HG02642 (cell line): ENCODE measurements around the gene BCAS1.

Source experiments
- ATAC-seq: cut with Tn5 transposase; IDR thresholded peaks from one replicate; pipeline ENCODE4 v1.9.1; 2021; ENCODE audit warnings: mild to moderate bottlenecking; ENCODE audit not compliant: unreplicated experiment, poor library complexity

The BCAS1 gene

GRCh38 chr20:54051068-54051467 is 19.3 kb downstream of the BCAS1 start:
- no peak for ATAC-seq

- ATAC-seq, result no peak
Observed at GRCh38 chr20:54048891-54049545, 21.4 kb downstream of the BCAS1 start.

- no peak for ATAC-seq
Observed at GRCh38 chr20:54048481-54048880, 21.9 kb downstream of the BCAS1 start.

- ATAC-seq, result no peak
Observed at GRCh38 chr20:54047720-54048119, 22.7 kb downstream of the BCAS1 start.

- ATAC-seq, result no peak
Observed at GRCh38 chr20:54047048-54047447, 23.3 kb downstream of the BCAS1 start.

GRCh38 chr20:54044156-54044555 is 26.2 kb downstream of the BCAS1 start:
- peak; percentile 68 for ATAC-seq

GRCh38 chr20:54043076-54043967 is 27.1 kb downstream of the BCAS1 start:
- ATAC-seq, result no peak

GRCh38 chr20:54042021-54042420 is 28.4 kb downstream of the BCAS1 start:
- no peak for ATAC-seq

GRCh38 chr20:54041336-54041735 is 29.1 kb downstream of the BCAS1 start:
- no peak for ATAC-seq

- no peak for ATAC-seq
Observed at GRCh38 chr20:54040531-54040930, 29.9 kb downstream of the BCAS1 start.

- no peak for ATAC-seq
Observed at GRCh38 chr20:54038961-54039360, 31.4 kb downstream of the BCAS1 start.

- no peak for ATAC-seq
Observed at GRCh38 chr20:54037525-54037924, 32.9 kb downstream of the BCAS1 start.

- ATAC-seq, result no peak
Observed at GRCh38 chr20:54029643-54030042, 40.8 kb downstream of the BCAS1 start.

GRCh38 chr20:54029176-54029575 is 41.2 kb downstream of the BCAS1 start:
- no peak for ATAC-seq

- no peak for ATAC-seq
Observed at GRCh38 chr20:54028276-54029011, 42.0 kb downstream of the BCAS1 start.

- no peak for ATAC-seq
Observed at GRCh38 chr20:54027704-54028103, 42.7 kb downstream of the BCAS1 start.

GRCh38 chr20:54026295-54027064 is 43.9 kb downstream of the BCAS1 start:
- no peak for ATAC-seq

GRCh38 chr20:54025251-54025771 is 45.1 kb downstream of the BCAS1 start:
- no peak for ATAC-seq

GRCh38 chr20:54023406-54023805 is 47.0 kb downstream of the BCAS1 start:
- no peak for ATAC-seq
